HEK293 (cell line): ENCODE data around the gene MIS12.

Experiments
- BCL11A ChIP-seq: fragments of 450-650 bp; formaldehyde crosslinking; IDR thresholded peaks from 2 replicates; pipeline ENCODE4 v1.5.1; 2016; ENCODE audit warnings: low read depth, missing biosample characterization, missing genetic modification characterization
- REPIN1 ChIP-seq: fragments of 450-650 bp; formaldehyde crosslinking; IDR thresholded peaks from 2 replicates; pipeline ENCODE4 v1.5.1; 2017; ENCODE audit warnings: missing biosample characterization, missing genetic modification characterization, low read depth
- SCRT1 ChIP-seq: fragments of 450-650 bp; formaldehyde crosslinking; IDR thresholded peaks from 2 replicates; pipeline ENCODE4 v1.5.1; 2016; ENCODE audit warnings: missing biosample characterization, missing genetic modification characterization, borderline replicate concordance
- TCF7L2 ChIP-seq: IDR thresholded peaks from 2 replicates; pipeline ENCODE4 v1.6.1; 2011; ENCODE audit warnings: low read depth, mild to moderate bottlenecking, inconsistent platforms, low read length, moderate library complexity, borderline replicate concordance
- YY1 ChIP-seq: fragments of 450-650 bp; formaldehyde crosslinking; IDR thresholded peaks from 2 replicates; pipeline ENCODE4 v1.5.1; 2018; ENCODE audit warnings: missing biosample characterization, missing genetic modification characterization
- ZBTB1 ChIP-seq: fragments of 450-650 bp; formaldehyde crosslinking; IDR thresholded peaks from 2 replicates; pipeline ENCODE4 v1.5.1; 2016; ENCODE audit warnings: missing biosample characterization, missing genetic modification characterization
- ZFP3 ChIP-seq: fragments of 450-650 bp; formaldehyde crosslinking; IDR thresholded peaks from 2 replicates; pipeline ENCODE4 v1.5.1; 2016; ENCODE audit warnings: low read depth, missing biosample characterization, missing genetic modification characterization
- ZNF121 ChIP-seq: fragments of 450-650 bp; formaldehyde crosslinking; IDR thresholded peaks from 2 replicates; pipeline ENCODE4 v1.5.1; 2016; ENCODE audit warnings: missing biosample characterization, missing genetic modification characterization
- ZNF239 ChIP-seq: fragments of 450-650 bp; formaldehyde crosslinking; IDR thresholded peaks from 2 replicates; pipeline ENCODE4 v1.5.1; 2016; ENCODE audit warnings: missing biosample characterization, missing genetic modification characterization
- ZNF311 ChIP-seq: fragments of 450-650 bp; formaldehyde crosslinking; IDR thresholded peaks from 2 replicates; pipeline ENCODE4 v1.5.1; 2017; ENCODE audit warnings: missing biosample characterization, missing genetic modification characterization, borderline replicate concordance
- ZNF621 ChIP-seq: fragments of 450-650 bp; formaldehyde crosslinking; IDR thresholded peaks from 2 replicates; pipeline ENCODE4 v1.5.1; 2017; ENCODE audit warnings: missing biosample characterization, missing genetic modification characterization
- ZNF791 ChIP-seq: fragments of 450-650 bp; formaldehyde crosslinking; IDR thresholded peaks from 2 replicates; pipeline ENCODE4 v1.5.1; 2016; ENCODE audit warnings: missing biosample characterization, missing genetic modification characterization
- TF ChIP-seq, protein P1 (sequence below): fragments of 450-650 bp; formaldehyde crosslinking; IDR thresholded peaks from 2 replicates; pipeline ENCODE4 v1.5.1; 2016; ENCODE audit warnings: missing biosample characterization, missing genetic modification characterization
- TF ChIP-seq, protein P2 (sequence below): fragments of 450-650 bp; formaldehyde crosslinking; IDR thresholded peaks from 2 replicates; pipeline ENCODE4 v1.5.1; 2016; ENCODE audit warnings: missing biosample characterization, missing genetic modification characterization

DNA sequence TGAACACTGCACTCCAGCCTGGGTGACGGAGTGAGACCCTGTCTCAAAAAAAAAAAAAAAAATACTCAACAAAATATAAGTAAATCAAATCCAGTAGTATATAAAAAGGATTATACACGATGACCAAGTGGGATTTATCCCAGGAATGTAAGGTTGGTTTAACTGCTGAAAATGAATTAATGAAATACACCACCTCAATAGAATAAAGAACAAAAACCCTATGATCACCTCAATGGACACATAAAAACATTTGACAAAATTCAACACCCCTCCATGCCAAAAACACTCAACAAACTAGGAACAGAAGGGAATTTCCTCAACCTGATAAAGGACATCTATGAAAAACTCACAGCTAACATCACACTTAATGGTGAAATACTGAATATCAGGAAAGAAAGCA is 6.6 kb downstream of the MIS12 start:
- TF ChIP-seq ZNF121 (no peak), SCRT1 (tag by site-specific recombination) (no peak), ZNF621 (tag by site-specific recombination) (no peak), TCF7L2 (no peak), BCL11A (tag by site-specific recombination) (no peak), YY1 (no peak), ZNF791 (tag by site-specific recombination) (no peak), ZFP3 (tag by site-specific recombination) (no peak), ZNF311 (tag by site-specific recombination) (no peak), ZBTB1 (no peak), ZNF239 (tag by site-specific recombination) (no peak), REPIN1 (tag by site-specific recombination) (no peak)
- TF ChIP-seq, protein P1, sequence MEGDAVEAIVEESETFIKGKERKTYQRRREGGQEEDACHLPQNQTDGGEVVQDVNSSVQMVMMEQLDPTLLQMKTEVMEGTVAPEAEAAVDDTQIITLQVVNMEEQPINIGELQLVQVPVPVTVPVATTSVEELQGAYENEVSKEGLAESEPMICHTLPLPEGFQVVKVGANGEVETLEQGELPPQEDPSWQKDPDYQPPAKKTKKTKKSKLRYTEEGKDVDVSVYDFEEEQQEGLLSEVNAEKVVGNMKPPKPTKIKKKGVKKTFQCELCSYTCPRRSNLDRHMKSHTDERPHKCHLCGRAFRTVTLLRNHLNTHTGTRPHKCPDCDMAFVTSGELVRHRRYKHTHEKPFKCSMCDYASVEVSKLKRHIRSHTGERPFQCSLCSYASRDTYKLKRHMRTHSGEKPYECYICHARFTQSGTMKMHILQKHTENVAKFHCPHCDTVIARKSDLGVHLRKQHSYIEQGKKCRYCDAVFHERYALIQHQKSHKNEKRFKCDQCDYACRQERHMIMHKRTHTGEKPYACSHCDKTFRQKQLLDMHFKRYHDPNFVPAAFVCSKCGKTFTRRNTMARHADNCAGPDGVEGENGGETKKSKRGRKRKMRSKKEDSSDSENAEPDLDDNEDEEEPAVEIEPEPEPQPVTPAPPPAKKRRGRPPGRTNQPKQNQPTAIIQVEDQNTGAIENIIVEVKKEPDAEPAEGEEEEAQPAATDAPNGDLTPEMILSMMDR (tag by site-specific recombination): no peak
- TF ChIP-seq, protein P2, sequence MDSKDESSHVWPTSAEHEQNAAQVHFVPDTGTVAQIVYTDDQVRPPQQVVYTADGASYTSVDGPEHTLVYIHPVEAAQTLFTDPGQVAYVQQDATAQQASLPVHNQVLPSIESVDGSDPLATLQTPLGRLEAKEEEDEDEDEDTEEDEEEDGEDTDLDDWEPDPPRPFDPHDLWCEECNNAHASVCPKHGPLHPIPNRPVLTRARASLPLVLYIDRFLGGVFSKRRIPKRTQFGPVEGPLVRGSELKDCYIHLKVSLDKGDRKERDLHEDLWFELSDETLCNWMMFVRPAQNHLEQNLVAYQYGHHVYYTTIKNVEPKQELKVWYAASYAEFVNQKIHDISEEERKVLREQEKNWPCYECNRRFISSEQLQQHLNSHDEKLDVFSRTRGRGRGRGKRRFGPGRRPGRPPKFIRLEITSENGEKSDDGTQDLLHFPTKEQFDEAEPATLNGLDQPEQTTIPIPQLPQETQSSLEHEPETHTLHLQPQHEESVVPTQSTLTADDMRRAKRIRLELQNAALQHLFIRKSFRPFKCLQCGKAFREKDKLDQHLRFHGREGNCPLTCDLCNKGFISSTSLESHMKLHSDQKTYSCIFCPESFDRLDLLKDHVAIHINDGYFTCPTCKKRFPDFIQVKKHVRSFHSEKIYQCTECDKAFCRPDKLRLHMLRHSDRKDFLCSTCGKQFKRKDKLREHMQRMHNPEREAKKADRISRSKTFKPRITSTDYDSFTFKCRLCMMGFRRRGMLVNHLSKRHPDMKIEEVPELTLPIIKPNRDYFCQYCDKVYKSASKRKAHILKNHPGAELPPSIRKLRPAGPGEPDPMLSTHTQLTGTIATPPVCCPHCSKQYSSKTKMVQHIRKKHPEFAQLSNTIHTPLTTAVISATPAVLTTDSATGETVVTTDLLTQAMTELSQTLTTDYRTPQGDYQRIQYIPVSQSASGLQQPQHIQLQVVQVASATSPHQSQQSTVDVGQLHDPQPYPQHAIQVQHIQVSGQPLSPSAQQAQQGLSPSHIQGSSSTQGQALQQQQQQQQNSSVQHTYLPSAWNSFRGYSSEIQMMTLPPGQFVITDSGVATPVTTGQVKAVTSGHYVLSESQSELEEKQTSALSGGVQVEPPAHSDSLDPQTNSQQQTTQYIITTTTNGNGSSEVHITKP: no peak
